ENCODE results near the gene SPECC1L.

SPECC1L gene

DNA sequence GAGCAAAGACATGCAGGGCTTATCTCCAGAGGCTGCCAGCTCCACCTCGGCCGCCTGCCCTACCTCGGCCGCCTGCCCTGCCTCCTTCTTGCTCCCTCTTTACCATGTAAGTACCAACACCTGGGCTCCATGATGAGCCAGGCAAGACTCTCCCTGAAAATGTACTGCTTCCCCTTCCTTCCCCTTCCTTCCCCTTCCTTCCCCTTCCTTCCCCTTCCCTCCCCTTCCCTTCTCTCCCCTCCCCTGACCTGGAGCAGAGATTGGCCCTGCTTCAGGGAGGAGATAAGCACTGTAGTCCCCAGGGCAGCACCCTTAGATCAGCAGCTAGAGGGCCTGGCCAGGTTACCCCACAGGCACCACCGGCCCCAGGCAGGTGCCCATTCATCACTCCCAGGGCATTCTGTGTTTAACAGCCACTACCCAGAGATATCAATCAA is 131.3 kb downstream of the SPECC1L start:
- DNase-seq: no peak

DNA sequence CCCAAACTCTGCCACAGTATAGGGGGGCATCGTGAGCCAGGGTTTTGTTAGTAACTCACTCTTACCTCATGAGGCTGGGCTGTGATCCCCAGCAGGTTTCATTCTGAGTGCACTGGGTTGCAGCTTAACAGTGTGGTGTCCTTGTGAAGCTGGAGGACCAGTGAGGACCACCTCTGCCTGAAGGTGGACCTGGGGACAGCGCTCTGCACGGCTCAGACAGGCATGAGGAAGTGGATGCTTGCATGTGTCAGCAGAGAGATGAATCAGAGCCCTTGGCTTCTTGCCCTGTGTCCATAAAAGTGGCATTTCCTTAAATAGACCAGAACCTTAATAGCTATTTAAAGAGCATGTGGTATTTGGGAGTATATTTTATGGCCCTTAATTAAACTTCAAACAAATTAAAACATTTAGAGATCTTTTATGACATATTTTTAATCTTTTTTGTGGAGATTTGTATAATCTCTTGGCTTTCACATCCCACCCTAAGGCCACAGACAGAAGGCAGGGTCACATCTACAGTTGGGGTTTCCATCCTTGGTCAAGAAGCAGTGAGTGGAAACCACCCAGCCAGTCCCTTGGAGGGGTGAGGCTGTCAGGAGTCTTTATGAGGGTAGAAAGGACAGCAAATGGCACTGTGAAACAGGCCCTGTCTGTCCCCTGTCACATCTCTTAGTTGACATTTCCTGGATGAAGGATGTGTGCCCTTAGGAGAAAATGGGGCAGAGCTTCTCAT is 132.0 kb downstream of the SPECC1L start:
- peak in 2 of 3 experiments; percentile 10 to 57 for DNase-seq

DNA sequence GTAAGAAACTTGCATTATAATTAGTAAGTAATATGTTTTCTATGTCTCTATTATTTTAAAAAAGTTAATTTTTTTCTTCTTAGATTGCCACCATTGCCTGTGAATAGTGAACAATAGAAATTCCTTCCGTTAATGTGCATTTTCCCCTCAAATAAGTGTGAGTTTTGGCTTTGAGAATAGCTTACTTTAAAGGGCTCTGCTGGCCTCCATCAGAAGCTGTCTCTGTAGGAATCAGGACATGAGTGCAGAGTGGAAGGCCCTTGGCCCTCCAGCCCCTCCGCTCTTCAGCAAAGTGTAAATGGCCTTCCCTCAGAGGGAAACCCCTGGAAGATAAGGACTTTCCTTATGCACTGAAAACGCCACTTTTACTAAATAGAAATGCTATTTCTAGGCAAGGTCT is 132.7 kb downstream of the SPECC1L start:
- DNase-seq: no peak

DNA sequence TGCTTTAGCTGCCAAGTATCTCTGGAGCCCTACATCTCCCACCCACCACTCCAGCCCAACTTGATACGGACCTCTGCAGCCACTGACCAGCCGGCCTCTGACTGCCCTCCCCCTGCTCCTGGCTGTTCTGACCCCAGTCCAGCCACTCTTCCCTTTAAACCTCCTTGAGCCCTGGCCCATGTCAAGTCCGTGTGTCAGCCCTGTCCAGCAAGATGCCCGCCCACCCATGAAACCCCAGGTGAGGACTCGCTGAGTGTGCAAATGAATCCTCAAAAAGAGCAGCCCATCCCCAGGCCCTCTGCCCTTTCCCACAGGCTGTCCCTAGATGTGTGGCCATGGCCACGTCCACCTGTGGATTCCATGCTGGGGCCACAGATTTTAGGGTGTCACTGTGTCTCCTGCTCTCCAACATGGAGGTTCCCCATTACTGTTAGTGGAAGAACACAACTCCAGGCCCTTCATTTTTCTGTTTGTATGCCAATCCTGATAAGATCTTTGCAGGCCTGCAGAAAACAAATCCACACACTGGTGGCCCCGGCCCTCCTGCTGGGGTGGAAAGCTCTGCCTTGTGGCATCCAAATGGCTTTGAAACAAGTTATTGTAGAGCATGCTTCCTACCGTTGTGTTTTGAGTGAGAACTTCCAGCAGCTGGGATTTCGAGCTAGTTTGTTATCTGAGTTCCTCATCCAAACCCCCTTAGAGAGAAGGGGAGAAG is 134.1 kb downstream of the SPECC1L start:
- no peak for DNase-seq

DNA sequence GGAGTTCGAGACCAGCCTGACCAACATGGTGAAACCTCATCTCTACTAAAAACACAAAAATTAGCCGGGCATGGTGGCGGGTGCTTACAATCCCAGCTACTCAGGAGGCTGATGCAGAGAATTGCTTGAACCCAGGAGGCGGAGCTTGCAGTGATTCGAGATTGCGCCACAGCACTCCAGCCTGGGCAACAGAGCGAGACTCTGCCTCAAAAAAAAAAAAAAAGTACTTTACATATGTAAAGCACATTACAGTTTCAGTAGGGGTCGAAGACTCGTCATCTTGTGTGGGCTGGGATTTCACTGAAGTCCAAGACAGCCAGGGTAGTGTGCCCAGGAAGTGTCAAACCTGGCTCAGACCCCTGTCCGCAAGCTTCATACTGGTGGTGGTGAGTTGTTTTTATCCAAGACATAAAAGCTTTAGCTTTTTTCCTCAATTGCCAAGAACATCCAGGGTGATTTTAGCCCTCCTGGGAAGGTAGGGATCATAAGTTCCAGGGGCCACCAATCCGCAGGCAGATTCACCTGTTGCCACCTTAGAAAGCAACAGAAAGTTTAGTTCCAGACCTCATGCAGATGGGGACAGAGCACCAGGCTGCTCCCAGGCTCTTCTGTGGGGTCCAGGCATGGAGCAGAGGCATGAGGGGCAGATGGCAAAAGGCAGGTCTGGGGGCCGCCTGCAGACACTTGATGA is 135.1 kb downstream of the SPECC1L start:
- DNase-seq: no peak

DNA sequence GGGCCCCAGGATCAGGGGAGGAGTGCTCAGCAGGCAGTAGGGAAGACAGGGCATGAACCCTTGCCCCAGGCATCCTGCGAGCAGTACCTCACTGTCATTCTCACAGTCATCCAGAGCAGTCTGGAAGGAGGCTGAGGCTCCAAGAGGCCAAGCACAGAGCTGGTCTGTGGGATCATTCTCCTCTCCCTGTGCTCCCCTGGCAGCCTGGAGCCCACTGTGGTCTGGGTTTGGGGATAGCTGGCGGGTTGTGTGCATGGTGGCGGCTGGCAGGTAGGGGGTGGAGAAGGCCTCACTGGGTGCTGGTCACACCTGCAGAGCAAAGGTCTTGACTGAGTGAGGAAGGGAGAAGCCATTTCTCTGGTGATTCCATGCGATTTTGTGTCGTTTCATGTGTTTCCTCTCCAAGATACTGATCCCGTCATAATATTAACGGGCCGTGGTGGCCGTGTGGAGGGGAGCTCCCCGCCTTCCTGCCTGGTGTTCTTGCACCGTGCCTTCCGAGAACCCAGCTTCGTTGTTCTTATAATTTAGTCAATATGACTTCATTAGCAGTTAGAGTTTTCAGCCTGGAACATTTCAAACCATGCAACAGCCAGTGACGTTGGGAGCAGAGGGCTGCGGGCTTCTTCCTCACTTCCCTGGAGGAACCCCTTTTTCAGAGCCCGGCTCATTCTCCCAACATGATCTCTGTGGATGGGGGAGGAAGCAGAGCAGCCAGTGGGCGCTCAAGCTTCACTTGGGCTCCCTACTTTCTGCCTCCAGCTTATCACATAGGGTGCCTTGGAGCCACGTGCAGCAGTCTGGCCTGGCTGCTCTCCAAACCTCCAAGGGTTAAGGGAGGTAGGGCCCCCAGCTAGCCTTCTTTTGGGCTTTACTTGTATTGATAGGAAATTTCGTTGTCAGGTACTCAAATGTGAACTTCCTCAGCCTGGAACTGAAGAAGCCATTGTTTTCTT is 136.0 kb downstream of the SPECC1L start:
- no peak for DNase-seq

DNA sequence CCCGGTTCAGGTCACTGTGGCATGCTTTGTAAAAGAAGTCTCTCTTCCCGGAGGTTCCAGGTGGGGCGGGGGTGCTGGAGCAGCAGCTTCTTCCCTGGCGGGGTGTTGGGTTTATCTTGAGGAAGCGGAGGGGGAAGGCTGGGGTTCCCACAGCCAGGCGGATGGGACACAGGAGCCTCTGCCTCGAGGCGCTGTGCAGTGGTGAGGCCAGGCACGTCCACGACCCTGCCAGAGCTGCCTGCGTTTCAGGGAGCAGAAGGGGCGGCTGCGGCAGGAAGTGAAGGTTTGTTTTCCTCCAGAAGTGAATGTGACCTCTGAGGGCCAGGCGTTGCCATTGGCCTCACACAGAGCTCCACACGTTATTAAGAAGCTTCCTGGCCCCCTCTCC is 136.6 kb downstream of the SPECC1L start:
- DNase-seq: no peak

DNA sequence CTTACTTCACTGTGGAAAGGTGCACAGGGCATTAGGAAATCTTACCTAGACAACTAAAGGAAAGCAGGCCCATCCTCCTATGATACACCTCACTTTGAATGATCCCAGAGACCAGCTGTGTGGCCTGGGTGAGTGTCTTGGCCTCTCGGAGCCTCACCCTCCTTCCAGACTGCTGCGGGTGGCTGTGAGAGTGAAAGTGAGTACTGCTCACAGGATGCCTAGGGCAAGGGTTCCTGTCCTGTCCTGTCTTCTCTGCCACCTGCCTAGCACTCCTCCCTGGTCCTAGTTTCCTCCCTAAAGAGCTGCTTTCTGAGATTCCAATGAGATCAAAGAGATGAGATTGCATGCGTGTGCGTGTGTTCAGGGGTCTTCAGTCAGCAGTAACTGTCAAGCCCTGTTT is 137.3 kb downstream of the SPECC1L start:
- DNase-seq: no peak

DNA sequence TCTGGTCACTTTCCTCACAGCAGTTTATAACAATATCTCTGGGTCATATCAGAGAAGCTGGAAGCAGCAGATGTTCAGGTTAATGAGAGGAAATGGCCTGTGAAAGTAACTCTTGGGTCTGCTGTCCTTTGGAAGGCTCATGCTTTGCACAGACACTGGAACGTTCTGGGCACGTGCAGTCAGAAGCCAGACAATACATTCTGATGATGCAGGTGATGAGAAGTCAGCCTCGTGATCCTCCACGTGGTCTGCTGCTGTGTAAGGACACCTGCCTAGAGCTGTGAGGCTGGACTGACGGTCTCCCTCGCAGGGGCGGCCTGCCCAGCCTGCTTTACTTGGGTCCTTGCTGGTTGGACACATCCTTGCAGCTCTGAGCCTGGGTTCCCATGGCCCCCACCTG is 138.0 kb downstream of the SPECC1L start:
- peak in 1 of 3 experiments; percentile 36 for DNase-seq

DNA sequence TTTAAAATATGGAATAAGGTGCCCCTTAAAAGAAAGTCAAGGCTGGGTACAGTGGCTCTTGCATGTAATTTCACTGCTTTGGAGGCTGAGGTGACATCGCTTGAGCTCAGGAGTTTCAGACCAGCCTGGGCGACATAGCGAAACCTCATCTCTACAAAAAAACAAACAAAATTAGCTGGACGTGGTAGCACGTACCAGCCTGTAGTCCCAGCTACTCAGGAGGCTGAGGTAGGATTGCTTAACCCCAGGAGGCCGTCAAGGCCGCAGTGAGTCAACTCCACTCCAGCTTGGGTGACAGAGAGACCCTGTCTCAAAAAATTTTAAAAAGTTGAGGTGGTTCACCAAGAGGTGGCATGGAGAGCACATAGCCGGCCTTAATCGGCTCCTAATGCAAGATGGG is 139.1 kb downstream of the SPECC1L start:
- DNase-seq: no peak

DNA sequence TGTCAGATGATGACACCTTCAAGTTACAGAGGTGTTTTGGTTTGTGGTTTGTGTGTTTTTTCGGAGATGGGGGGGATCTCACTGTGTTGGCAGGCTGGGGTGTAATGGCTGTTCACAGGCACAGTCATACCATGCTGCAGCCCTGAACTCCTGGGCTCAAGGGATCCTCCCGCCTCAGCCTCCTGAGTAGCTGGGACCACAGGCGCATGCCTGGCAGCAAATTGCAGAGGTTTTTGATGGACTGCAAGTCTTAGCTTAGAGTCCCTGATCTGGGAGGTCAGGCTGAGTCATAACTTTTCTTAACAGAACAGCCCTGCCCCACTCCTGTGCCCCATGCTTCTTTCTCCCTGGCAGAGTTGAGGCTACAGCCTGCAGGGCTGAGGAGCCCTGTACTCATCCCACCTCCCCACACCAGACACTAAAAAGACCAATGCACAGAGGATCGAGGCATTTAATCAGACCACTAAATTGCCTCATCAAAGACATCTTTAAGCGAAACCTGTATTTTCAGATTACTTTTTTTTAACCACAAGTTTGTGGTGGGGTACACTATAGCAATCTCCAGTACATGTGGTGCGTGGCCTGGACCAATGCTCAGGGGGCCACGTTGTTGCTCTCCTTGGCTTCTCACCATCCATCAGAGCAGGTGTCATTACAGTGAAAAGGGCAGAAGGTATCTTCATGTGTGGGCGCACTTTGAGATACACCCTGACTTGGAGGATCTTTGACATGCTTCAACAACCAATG is 139.7 kb downstream of the SPECC1L start:
- no peak for DNase-seq

DNA sequence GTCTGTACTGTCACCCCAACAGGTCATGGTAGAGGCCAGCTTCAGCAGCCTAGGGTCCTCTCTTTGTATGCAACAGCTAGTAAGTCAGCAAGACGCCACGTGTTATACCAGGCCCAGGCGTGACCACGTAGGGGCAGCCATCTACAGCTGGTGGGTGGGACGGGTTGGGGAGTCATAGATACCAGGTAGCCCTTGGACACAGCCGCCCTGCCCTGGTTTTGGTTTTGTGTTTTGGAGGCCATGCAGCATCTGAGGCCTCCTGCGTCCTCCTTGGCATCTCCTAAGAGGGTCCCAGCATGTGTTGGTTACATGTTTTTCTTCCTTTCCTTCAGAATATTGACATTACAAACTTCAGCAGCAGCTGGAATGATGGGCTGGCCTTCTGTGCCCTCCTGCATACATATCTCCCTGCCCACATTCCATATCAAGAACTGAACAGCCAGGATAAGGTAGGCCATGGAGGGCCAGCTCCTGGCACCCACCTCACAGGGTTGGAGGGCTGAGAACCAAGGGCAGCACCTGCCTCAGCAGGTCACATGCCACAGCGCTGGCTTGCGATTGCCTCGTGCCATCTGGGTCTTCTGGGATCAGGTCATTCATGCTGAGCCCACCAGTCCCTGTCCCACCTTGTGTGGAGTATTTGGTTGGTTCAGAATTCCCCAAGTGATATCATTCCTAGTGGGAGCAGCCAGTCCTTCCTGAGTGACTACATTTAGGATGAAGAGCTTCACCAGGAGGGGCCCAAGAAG is 140.8 kb downstream of the SPECC1L start:
- no peak for DNase-seq

DNA sequence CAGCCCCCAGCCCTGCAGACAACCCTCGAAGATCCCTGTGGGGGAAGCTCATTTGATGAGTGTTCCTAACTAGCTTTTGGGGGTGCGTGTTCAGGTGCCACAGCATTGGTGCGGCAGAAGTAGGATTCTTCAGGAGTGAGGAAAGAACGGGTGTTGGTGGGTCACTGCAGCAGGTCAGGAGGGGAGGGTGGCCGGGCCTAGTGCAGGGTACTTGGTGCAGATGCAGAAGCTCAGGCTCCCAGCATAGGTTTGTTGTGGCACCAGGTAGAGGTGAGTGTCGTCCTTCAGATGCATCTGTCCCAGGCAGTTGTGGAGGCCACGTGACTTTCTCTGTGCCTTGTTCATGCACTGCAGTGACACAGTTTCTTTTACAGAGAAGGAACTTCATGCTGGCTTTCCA is 141.6 kb downstream of the SPECC1L start:
- no peak for DNase-seq

DNA sequence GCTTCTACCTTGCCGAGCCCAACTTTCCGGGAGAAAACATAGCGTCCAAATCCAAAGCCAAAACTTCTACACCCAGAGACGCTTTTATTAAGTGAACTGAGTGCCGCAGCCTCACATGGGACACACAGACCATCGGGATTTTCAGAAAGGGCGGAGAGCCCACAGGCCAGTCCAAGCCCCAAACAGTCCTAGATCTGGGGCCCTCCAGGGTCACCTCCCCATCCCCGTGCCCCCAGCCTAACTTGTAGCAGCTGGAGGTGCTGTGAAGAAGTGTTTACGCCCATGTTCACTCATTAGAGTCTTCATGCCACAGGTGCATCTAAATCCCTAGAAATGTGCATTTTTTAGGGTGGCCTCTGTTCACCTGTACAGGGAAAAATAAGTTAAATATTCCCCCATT is 142.6 kb downstream of the SPECC1L start:
- no peak for DNase-seq

DNA sequence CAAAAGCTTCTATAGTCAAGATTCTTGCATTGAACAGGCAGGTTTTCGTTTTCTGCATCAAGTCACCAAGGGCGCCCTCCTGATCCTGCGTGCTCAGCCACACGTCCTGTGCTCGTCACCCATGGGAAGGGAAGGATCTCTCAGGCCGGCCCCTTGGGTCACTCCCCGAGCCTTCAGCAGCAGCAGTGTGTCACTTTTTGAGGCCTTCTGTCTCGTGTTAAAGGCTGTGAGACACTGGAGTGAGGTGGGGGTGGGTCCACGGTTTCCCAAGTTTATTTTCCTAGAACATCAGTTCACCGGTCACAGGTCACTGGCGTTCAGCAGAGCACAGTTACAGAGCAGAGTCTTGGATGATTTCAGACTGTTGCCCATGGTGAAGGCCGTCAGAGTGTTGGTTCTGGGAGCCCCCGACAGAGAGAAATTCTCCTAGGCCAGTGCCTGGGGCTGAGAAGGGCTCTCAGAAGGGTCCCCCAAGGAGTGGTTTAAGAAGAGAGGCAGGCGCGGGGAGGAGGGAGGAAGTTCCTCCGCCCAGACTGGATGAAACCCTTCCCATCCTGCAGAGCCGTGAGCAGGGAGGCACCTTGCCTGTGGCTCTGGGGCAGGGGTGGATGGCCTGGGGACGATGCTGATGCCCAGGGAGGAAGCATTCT is 143.2 kb downstream of the SPECC1L start:
- no peak for DNase-seq

DNA sequence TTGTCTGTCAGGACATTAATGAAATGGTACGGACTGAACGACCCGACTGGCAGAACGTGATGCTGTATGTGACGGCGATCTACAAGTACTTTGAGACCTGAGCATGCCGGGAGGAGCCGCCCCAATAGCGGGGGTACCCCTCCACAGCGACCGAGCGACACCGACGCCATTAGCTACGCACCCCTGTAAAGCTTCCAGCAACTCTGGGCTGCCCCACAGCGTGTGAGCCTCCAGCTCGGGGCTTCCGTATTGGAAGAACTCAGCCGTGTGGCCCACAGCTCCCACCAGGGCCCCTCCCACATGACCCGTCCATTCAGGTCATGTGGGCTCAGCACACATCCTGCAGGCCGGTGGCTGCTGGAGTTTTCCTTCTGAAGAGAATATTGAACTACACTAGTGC is 143.9 kb downstream of the SPECC1L start:
- DNase-seq: no peak

DNA sequence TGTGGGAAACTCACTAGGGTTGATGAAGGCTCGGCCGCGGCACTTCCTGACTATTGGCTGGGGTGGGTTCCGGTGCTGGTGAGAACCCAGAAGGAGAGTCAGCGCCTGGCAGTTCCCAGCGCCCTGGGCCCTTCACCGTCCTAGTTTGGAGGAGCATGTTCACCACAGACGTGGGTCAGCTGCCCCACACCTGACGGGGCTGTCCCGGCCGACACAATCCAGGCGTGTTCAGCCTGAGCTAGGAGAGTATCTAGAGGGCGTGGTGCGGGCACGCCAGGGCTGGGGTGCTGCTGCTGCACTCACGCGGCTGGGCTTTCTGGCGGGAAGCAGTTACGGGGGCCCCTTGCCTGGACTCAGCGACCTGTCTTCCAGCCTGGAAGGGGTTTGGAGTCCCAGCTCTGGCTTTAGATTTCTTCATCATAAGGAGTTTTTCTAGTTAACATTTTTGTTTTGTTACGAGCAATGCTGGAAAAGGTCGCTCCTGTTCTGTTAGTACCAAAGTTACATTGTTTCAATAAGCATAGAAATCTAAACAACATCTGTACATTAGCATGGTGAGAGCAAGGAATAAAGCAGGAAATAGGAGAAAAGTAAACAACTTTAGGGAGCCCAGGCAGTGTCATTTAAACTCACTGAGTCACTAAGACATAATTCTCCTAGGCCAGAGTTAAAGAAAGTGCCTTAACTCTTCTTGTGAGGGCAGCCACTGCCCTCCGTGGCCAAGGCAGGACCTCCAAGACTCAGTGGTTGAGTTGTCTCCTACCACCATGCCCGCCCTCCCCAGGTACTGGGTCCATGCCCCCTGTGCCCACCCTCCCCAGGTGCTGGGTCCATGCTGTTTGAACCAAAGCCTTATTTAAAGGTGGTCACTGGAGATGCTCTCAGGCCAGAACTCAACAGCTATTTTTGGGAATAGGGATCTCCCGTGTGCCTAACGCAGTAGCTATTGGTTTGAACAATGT is 144.6 kb downstream of the SPECC1L start:
- no peak for DNase-seq

DNA sequence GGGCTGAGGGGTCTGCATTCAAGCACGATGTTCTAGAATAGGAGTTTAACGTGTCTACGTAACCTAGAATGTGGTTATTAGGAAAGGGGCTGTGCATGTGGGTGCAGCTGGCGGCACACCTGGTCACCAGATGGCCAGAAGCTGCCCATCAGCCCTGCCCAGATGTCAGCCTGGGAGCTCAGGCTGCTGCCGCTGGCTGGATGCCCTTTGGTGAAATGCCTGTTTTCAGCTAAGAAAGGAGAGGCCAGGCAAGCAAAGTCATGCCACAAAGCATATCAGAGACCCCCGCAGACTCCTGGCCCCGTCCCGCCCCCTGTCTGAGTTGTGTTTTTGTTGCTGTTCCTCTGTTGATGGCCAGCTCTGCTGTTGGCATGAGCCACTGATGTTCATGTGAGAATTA is 145.5 kb downstream of the SPECC1L start:
- no peak for DNase-seq

DNA sequence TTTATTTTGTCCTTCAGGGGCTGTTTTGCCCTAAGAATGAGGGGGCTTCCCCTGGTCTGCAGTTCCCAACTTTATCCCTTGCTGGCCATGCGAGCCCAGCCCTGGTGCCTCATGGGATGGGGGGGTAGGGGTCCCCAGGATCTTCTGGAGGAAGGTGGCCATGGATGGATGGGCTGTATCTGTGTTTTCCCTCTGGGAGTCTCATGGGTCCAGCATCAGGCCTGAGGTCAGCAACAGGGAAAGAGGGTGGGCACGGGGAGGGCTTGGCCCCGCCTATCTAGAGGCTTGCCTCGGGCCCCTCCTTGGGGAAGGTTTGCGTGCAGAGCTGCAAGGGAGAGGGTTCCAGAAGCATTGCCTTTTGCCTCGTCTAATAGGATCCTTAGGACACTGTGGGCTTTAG is 146.0 kb downstream of the SPECC1L start:
- DNase-seq: no peak

DNA sequence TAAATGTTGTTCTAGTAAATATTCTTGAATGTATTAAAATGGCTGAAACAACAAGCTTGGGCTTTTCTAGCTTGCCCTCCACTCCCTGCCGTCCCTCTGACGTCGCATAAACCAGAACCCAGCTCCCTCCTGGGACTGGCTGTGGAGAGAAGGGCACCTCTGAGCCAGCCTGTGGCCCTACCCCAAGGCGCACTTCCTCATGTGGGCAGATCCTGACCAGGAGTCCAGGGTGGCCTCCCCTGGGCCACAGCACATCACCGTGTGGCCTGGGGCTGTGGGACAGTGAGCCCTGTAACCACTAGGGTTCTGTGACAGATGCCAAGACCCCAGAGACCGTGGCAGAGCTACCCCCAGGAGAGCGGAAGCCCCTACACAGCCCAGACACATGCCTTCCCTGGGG is 146.6 kb downstream of the SPECC1L start:
- DNase-seq: no peak
